GM12878 (cell line): ENCODE measurements around the gene EPHB1. TPM values are rescaled to one million over a fixed set of nuclear protein-coding genes. Genes with fewer than 3 reads are reported as not detected.

Experiments used
- ATAC-seq: fragments of 200-7000 bp; cut with Tn5 transposase; 3 replicates; pipeline ENCODE4 v1.9.1; 2020; ENCODE audit warnings: mild to moderate bottlenecking, moderate library complexity
- BruUV-seq: library from RNA; stranded (reverse); fragments of 400-500 nt; replicated peaks from 2 replicates; lab custom pipeline; 2021; lab: Mats Ljungman, UMichigan
- CTCF ChIA-PET: fragments of 300-600 bp; sonication (Branson Sonifier 250); formaldehyde crosslinking; extraction: SDS; loops from one replicate; lab custom pipeline; 2021; ENCODE audit warnings: inconsistent platforms; lab: Yijun Ruan, JAX
- POLR2A ChIA-PET: fragments of 350-600 bp; formaldehyde crosslinking; extraction: SDS; loops from one replicate; lab custom pipeline; 2021; ENCODE audit warnings: inconsistent platforms; lab: Charles Lee
- RAD21 ChIA-PET: fragments of 300-600 bp; sonication (Branson Sonifier 250); formaldehyde crosslinking; loops from one replicate; lab custom pipeline; 2023; ENCODE audit warnings: antibody characterized with exemption; ENCODE audit not compliant: unreplicated experiment; lab: Charles Lee
- SMC1A ChIA-PET: fragments of 300-600 bp; sonication (Branson Sonifier 250); formaldehyde crosslinking; loops from one replicate; lab custom pipeline; 2023; ENCODE audit not compliant: unreplicated experiment, uncharacterized antibody; lab: Charles Lee
- DNase-seq: peaks from one replicate; pipeline ENCODE4 v3.0.0-alpha.2; 2011; ENCODE audit warnings: low read depth, low spot score
- FAIRE-seq: peaks from 3 replicates; lab custom pipeline; 2011; peaks lifted over from hg19 to GRCh38; lab: Jason Lieb, UNC
- H2AFZ ChIP-seq: 2 replicates; pipeline ENCODE4 v1.6.0; 2011; ENCODE audit warnings: low read depth, low read length, control low read depth; ENCODE audit not compliant: control insufficient read depth
- H3K27ac ChIP-seq: 2 replicates; pipeline ENCODE4 v1.5.1; 2011; ENCODE audit warnings: control low read depth; ENCODE audit not compliant: control insufficient read depth, insufficient read depth
- H3K27me3 ChIP-seq, 2 experiments: replicated peaks in 1 of 2; 2 replicates each; pipeline versions ENCODE4 v1.6.0 to v1.6.1; 2011; ENCODE audit warnings: low read length in 1 of 2; ENCODE audit not compliant: control insufficient read depth in 2 of 2, insufficient read depth in 2 of 2
- H3K36me3 ChIP-seq, 2 experiments: 2 replicates each; pipeline ENCODE4 v1.5.1; 2011; ENCODE audit warnings: low read length in 1 of 2; ENCODE audit not compliant: control insufficient read depth in 2 of 2, insufficient read depth in 2 of 2
- H3K4me1 ChIP-seq: 2 replicates; pipeline ENCODE4 v1.6.1; 2011; ENCODE audit warnings: mild to moderate bottlenecking, low read length, moderate library complexity, mixed read lengths; ENCODE audit not compliant: control insufficient read depth, insufficient read depth
- H3K4me2 ChIP-seq: 2 replicates; pipeline ENCODE4 v1.6.0; 2011; ENCODE audit warnings: control low read depth; ENCODE audit not compliant: control insufficient read depth, insufficient read depth
- H3K4me3 ChIP-seq: fragments of 200-600 bp; sonication (generic); 2 replicates; pipeline ENCODE4 v1.5.1; 2016
- H3K79me2 ChIP-seq: 2 replicates; pipeline ENCODE4 v1.6.0; 2011; ENCODE audit warnings: low read length; ENCODE audit not compliant: control insufficient read depth, insufficient read depth
- H3K9ac ChIP-seq: 2 replicates; pipeline ENCODE4 v1.8.0; 2011; ENCODE audit warnings: low read length, control low read depth, mixed read lengths; ENCODE audit not compliant: control insufficient read depth, insufficient read depth
- H3K9me3 ChIP-seq: replicated peaks from 3 replicates; pipeline ENCODE4 v1.5.1; 2011; ENCODE audit warnings: mild to moderate bottlenecking, low read length; ENCODE audit not compliant: control insufficient read depth, insufficient read depth
- H4K20me1 ChIP-seq: 2 replicates; pipeline ENCODE4 v1.6.0; 2011; ENCODE audit not compliant: control insufficient read depth, insufficient read depth
- BCL3 ChIP-seq: IDR thresholded peaks from 2 replicates; pipeline ENCODE4 v1.6.1; 2011; ENCODE audit warnings: borderline replicate concordance, low read depth, mild to moderate bottlenecking, moderate library complexity, low read length; ENCODE audit not compliant: insufficient read depth, poor library complexity, severe bottlenecking
- E2F8 ChIP-seq: fragments of 450-650 bp; IDR thresholded peaks from 2 replicates; pipeline ENCODE4 v1.6.1; 2018; ENCODE audit warnings: mild to moderate bottlenecking, low read depth, moderate library complexity; ENCODE audit not compliant: partially characterized antibody
- EP300 ChIP-seq, 2 experiments: fragments of 150-350 bp in 1 of 2; IDR thresholded peaks; 2 replicates each; pipeline ENCODE4 v1.6.1; 2011 to 2012; ENCODE audit warnings: low read depth in 2 of 2, low read length in 2 of 2, borderline replicate concordance in 1 of 2, improper control_type of control experiment in 1 of 2, inconsistent platforms in 1 of 2; ENCODE audit not compliant: control insufficient read depth in 1 of 2
- MEF2A ChIP-seq: IDR thresholded peaks from 2 replicates; pipeline ENCODE4 v1.6.1; 2011; ENCODE audit warnings: low read depth, mild to moderate bottlenecking, low read length, moderate library complexity; ENCODE audit not compliant: insufficient read depth
- SRF ChIP-seq, 2 experiments: IDR thresholded peaks; 2 replicates each; pipeline ENCODE4 v1.6.1; 2011; ENCODE audit warnings: low read depth in 2 of 2, low read length in 2 of 2, mild to moderate bottlenecking in 1 of 2, moderate library complexity in 1 of 2
- USF1 ChIP-seq: IDR thresholded peaks from 2 replicates; pipeline ENCODE4 v1.6.1; 2011; ENCODE audit warnings: borderline replicate concordance, low read depth, mild to moderate bottlenecking, moderate library complexity, mixed read lengths, low read length; ENCODE audit not compliant: insufficient read depth; ENCODE audit errors: extremely low read length
- USF2 ChIP-seq: IDR thresholded peaks from 2 replicates; pipeline ENCODE4 v1.6.1; 2011; ENCODE audit warnings: low read depth, low read length, improper control_type of control experiment, borderline replicate concordance
- WGBS: methylation state at CpG from one replicate; pipeline ENCODE4 v1.1.6; 2016; ENCODE audit warnings: low lambda C conversion rate; ENCODE audit not compliant: insufficient replicate concordance, insufficient coverage; ENCODE audit errors: missing lambda C conversion rate; 5-methylcytosine and 5-hydroxymethylcytosine counted together
- in situ Hi-C: fragments of 300-500 bp; cut with MboI; formaldehyde crosslinking; loops from 9 replicates; pipeline ENCODE4 v1.14.3; 2018; ENCODE audit warnings: mixed read lengths
- intact Hi-C: fragments of 100-400 bp; cut with micrococcal nuclease; formaldehyde crosslinking; loops from one replicate; pipeline ENCODE4 v1.14.2; 2022; ENCODE audit not compliant: unreplicated experiment
- polyA plus RNA-seq, 11 experiments: library from polyadenylated mRNA; depleted of rRNA in 4 of 11; unstranded in 6 of 11; stranded (reverse) in 5 of 11; fragments of >200 nt; fragmentation: Nextera tagmentation in 4 of 11; fragmentation: Illumina TruSeq in 1 of 11; extraction: Ambion mirVana in 4 of 11; extraction: Trizol in 1 of 11; gene quantifications; 1 replicate in 1 of 11; 2 replicates in 10 of 11; pipeline versions ENCODE4 v1.2.1 to v1.2.3, GENCODE V29; 2011 to 2016; ENCODE audit warnings: inconsistent platforms in 2 of 11, missing spikeins in 2 of 11, low read depth in 1 of 11
- total RNA-seq, 4 experiments: library from RNA; depleted of rRNA in 3 of 4; stranded (reverse); fragments of >200 nt in 3 of 4; fragmentation: Illumina TruSeq in 1 of 4; extraction: Trizol in 1 of 4; gene quantifications; 2 replicates each; pipeline versions ENCODE4 v1.2.1 to v1.2.3, GENCODE V29; 2013 to 2021
- TF ChIP-seq, protein P1 (sequence below): fragments of 450-650 bp; IDR thresholded peaks from 2 replicates; pipeline ENCODE4 v1.6.1; 2016; ENCODE audit warnings: mild to moderate bottlenecking, moderate library complexity, borderline replicate concordance

EPHB1 gene
- total and polyA plus RNA-seq, 10 of the 15 experiments (the other 5 are each of a cell fraction or from before 2014, with no cell fraction given): 0.33 to 23.8 (median 1.2) TPM

GRCh38 chr3:134852132-134852531 lies 57.1 kb downstream of the EPHB1 start (continued):
- TF ChIP-seq, protein P1, sequence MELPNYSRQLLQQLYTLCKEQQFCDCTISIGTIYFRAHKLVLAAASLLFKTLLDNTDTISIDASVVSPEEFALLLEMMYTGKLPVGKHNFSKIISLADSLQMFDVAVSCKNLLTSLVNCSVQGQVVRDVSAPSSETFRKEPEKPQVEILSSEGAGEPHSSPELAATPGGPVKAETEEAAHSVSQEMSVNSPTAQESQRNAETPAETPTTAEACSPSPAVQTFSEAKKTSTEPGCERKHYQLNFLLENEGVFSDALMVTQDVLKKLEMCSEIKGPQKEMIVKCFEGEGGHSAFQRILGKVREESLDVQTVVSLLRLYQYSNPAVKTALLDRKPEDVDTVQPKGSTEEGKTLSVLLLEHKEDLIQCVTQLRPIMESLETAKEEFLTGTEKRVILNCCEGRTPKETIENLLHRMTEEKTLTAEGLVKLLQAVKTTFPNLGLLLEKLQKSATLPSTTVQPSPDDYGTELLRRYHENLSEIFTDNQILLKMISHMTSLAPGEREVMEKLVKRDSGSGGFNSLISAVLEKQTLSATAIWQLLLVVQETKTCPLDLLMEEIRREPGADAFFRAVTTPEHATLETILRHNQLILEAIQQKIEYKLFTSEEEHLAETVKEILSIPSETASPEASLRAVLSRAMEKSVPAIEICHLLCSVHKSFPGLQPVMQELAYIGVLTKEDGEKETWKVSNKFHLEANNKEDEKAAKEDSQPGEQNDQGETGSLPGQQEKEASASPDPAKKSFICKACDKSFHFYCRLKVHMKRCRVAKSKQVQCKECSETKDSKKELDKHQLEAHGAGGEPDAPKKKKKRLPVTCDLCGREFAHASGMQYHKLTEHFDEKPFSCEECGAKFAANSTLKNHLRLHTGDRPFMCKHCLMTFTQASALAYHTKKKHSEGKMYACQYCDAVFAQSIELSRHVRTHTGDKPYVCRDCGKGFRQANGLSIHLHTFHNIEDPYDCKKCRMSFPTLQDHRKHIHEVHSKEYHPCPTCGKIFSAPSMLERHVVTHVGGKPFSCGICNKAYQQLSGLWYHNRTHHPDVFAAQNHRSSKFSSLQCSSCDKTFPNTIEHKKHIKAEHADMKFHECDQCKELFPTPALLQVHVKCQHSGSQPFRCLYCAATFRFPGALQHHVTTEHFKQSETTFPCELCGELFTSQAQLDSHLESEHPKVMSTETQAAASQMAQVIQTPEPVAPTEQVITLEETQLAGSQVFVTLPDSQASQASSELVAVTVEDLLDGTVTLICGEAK: no peak
- no peak for TF ChIP-seq USF1

DNA sequence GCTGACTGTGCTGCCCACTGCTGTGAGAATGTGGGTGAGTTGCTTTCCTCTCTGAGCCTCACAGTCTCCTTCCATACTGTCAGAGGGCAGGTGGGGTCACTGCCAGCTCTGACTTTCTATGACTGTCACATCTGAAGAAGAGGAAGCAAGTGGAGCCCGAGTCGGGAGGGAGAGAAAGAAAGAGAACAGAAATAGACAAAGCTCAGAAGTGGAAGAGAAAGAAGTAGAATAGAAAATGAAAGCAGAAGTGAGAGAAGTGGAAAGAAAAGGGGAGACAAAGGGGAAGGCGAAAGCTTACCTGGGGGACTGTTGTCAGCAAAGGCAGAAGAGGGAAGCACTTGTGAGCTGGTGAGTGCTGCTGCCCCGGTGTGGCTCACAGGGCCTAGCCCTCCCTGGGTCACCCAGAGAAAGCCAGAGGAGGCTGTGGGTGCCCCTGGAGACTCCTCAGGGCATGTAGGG lies 57.9 kb downstream of the EPHB1 start:
- Histone ChIP-seq H4K20me1 (no peaks in the 10 kb centered on the region), H3K4me2 (peak overlapping the region; percentile 64), H3K79me2 (peaks cover 21% of the 10 kb centered on the region), H2AFZ (peak overlapping the region; percentile 52), H3K4me1 (peaks cover 36% of the 10 kb centered on the region), H3K27ac (peak overlapping the region; percentile 68), H3K4me3 (no peak overlapping the region), H3K9ac (peak overlapping the region; percentile 31; the same call in 1 of the 2 replicates), H3K27me3 (no peaks in the 10 kb centered on the region), H3K9me3 (no peaks in the 10 kb centered on the region), H3K36me3 (no peaks in the 10 kb centered on the region; a peak in 1 of 4 replicates)
- 0% methylated on average over 4 of the region's 4 CpGs for WGBS
- intact Hi-C loops (loop anchor here (2.0 to 5.0 kb wide), 4 partner anchors 34 to 58 kb away; partner anchors contain the start of gene EPHB1), in situ Hi-C loops (no loop called here)
- peak; percentile 98 for FAIRE-seq
- ATAC-seq: peak; percentile 96
- DNase-seq: peak; percentile 91
- ChIA-PET POLR2A (interaction anchor here (0.6 to 2.7 kb wide), 7 partner anchors 10 to 57 kb away, joined by 3 to 9 read pairs (median 4); partner anchors contain the start of gene EPHB1), CTCF (interaction anchor here (0.7 to 2.7 kb wide), 25 partner anchors 8 to 652 kb away, joined by 3 to 21 read pairs (median 5); partner anchors contain the start of gene EPHB1), SMC1A (interaction anchor here (0.6 to 3.1 kb wide), 28 partner anchors 9 to 649 kb away, joined by 3 to 28 read pairs (median 4); partner anchors contain the start of gene EPHB1), RAD21 (interaction anchor here (0.6 to 8.6 kb wide), 20 partner anchors 8 to 373 kb away, joined by 3 to 146 read pairs (median 4); partner anchors contain the start of gene EPHB1)
- BruUV-seq: no TSS peak
- TF ChIP-seq EP300 (IDR thresholded peaks at IDR 0.05; ENCODE audit: borderline replicate concordance in 1 of 2, control insufficient read depth in 1 of 2, low read depth in 2 of 2, low read length in 2 of 2) (peak; percentile 56 to 69; a peak in 2 of 4 replicates), MEF2A (peak; percentile 55; the same call in 1 of the 2 replicates), SRF (IDR thresholded peaks at IDR 0.05; ENCODE audit: low read depth in 2 of 2, low read length in 2 of 2) (no peak), BCL3 (peak; percentile 57), USF2 (no peak), E2F8 (no peak)
